ENCODE data around the gene NAT10. TPM values are rescaled to one million over a fixed set of nuclear protein-coding genes. Genes with fewer than 3 reads are reported as not detected.

The NAT10 gene
- total RNA-seq, 1 experiment from 2014 or later: 48.7 TPM

GRCh38 chr11:34143048-34143447 is 37.6 kb downstream of the NAT10 start:
- no TSS peak for BruUV-seq (replicated peaks)
- Histone ChIP-seq H3K79me2 (ENCODE audit: low read length) (no peaks in the 10 kb centered on the region), H3K4me2 (ENCODE audit: low read length) (no peak overlapping the region), H2AFZ (ENCODE audit: low read length) (no peak overlapping the region), H3K36me3 (ENCODE audit: low read depth, low read length) (peaks cover 54% of the 10 kb centered on the region), H4K20me1 (ENCODE audit: low read length) (no peaks in the 10 kb centered on the region), H3F3A (ENCODE audit: low read length, unreplicated experiment) (no peaks in the 10 kb centered on the region), H3K27ac (ENCODE audit: low read length) (no peak overlapping the region), H3K9me2 (replicated peaks; ENCODE audit: low read length) (no peaks in the 10 kb centered on the region), H3K4me3 (ENCODE audit: low read length) (no peak overlapping the region), H3K27me3 (ENCODE audit: low read length) (no peaks in the 10 kb centered on the region), H3K9ac (ENCODE audit: low read length) (no peak overlapping the region), H3K9me3 (ENCODE audit: low read length) (no peaks in the 10 kb centered on the region), H3K4me1 (ENCODE audit: insufficient read depth, low read length) (no peaks in the 10 kb centered on the region)
- ChIA-PET CTCF (no interaction called here), POLR2A (ENCODE audit: unreplicated experiment) (interaction anchor here (0.5 kb wide), 1 partner anchor 98 kb away, joined by 3 read pairs; no protein-coding TSS in a partner anchor)
- ATAC-seq: no peak
- no peak for TF ChIP-seq CTCF (conservative IDR thresholded peaks at IDR 0.05; ENCODE audit: low read depth, low read length)
- TF ChIP-seq EZH2 (IDR thresholded peaks at IDR 0.05; ENCODE audit: low read length, unreplicated experiment): no peak
- TF ChIP-seq EZH2phosphoT487 (IDR thresholded peaks at IDR 0.05; ENCODE audit: borderline replicate concordance, low read length): no peak
- no peak for DNase-seq
- intact Hi-C loops (cut with micrococcal nuclease): no loop called here

GRCh38 chr11:34145073-34145472 is 39.6 kb downstream of the NAT10 start:
- Histone ChIP-seq H3K4me2 (ENCODE audit: low read length) (no peak overlapping the region), H3K9ac (ENCODE audit: low read length) (no peak overlapping the region), H3K27ac (ENCODE audit: low read length) (no peak overlapping the region), H3K79me2 (ENCODE audit: low read length) (no peaks in the 10 kb centered on the region), H3K36me3 (ENCODE audit: low read depth, low read length) (peaks cover 50% of the 10 kb centered on the region), H3F3A (ENCODE audit: low read length, unreplicated experiment) (no peaks in the 10 kb centered on the region), H3K9me2 (replicated peaks; ENCODE audit: low read length) (no peaks in the 10 kb centered on the region), H3K9me3 (ENCODE audit: low read length) (no peaks in the 10 kb centered on the region), H2AFZ (ENCODE audit: low read length) (no peak overlapping the region), H3K4me1 (ENCODE audit: insufficient read depth, low read length) (no peaks in the 10 kb centered on the region), H4K20me1 (ENCODE audit: low read length) (no peaks in the 10 kb centered on the region), H3K4me3 (ENCODE audit: low read length) (no peak overlapping the region), H3K27me3 (ENCODE audit: low read length) (no peaks in the 10 kb centered on the region)
- no TSS peak for BruUV-seq (replicated peaks)
- ChIA-PET POLR2A (ENCODE audit: unreplicated experiment) (interaction anchor here (0.6 kb wide), 1 partner anchor 40 kb away, joined by 3 read pairs; no protein-coding TSS in a partner anchor), CTCF (no interaction called here)
- ATAC-seq (no peak), DNase-seq (no peak)
- TF ChIP-seq EZH2phosphoT487 (IDR thresholded peaks at IDR 0.05; ENCODE audit: borderline replicate concordance, low read length) (no peak), EZH2 (IDR thresholded peaks at IDR 0.05; ENCODE audit: low read length, unreplicated experiment) (no peak), CTCF (conservative IDR thresholded peaks at IDR 0.05; ENCODE audit: low read depth, low read length) (no peak)
- intact Hi-C loops (cut with micrococcal nuclease): no loop called here

GRCh38 chr11:34145847-34146381 is 40.5 kb downstream of the NAT10 start:
- Histone ChIP-seq H3K9me3 (ENCODE audit: low read length) (no peaks in the 10 kb centered on the region), H4K20me1 (ENCODE audit: low read length) (no peaks in the 10 kb centered on the region), H2AFZ (ENCODE audit: low read length) (no peak overlapping the region), H3K4me3 (ENCODE audit: low read length) (no peak overlapping the region), H3F3A (ENCODE audit: low read length, unreplicated experiment) (no peaks in the 10 kb centered on the region), H3K27ac (ENCODE audit: low read length) (no peak overlapping the region), H3K9me2 (replicated peaks; ENCODE audit: low read length) (no peaks in the 10 kb centered on the region), H3K9ac (ENCODE audit: low read length) (no peak overlapping the region), H3K36me3 (ENCODE audit: low read depth, low read length) (peaks cover 50% of the 10 kb centered on the region), H3K79me2 (ENCODE audit: low read length) (no peaks in the 10 kb centered on the region), H3K4me1 (ENCODE audit: insufficient read depth, low read length) (no peaks in the 10 kb centered on the region), H3K4me2 (ENCODE audit: low read length) (no peak overlapping the region), H3K27me3 (ENCODE audit: low read length) (no peaks in the 10 kb centered on the region)
- CTCF ChIA-PET: no interaction called here
- POLR2A ChIA-PET (ENCODE audit: unreplicated experiment): no interaction called here
- no peak for TF ChIP-seq CTCF (conservative IDR thresholded peaks at IDR 0.05; ENCODE audit: low read depth, low read length)
- TF ChIP-seq EZH2phosphoT487 (IDR thresholded peaks at IDR 0.05; ENCODE audit: borderline replicate concordance, low read length): no peak
- no peak for TF ChIP-seq EZH2 (IDR thresholded peaks at IDR 0.05; ENCODE audit: low read length, unreplicated experiment)
- intact Hi-C loops (cut with micrococcal nuclease): no loop called here
- BruUV-seq (replicated peaks): no TSS peak
- no peak for ATAC-seq
- no peak for DNase-seq
